PC-3 (cell line): ENCODE results near the gene TMEM59L. TPM values are rescaled to one million over a fixed set of nuclear protein-coding genes. Genes with fewer than 3 reads are reported as not detected.

ENCODE experiments used
- ATAC-seq: fragments of 200-7000 bp; cut with Tn5 transposase; 2 replicates; pipeline ENCODE4 v1.9.1; 2020; ENCODE audit warnings: mild to moderate bottlenecking, moderate library complexity
- BruUV-seq: library from RNA; stranded (reverse); fragments of 400-500 nt; replicated peaks from 2 replicates; lab custom pipeline; 2021; lab: Mats Ljungman, UMichigan
- CTCF ChIA-PET: fragments of 300-600 bp; sonication (Branson Sonifier 250); formaldehyde crosslinking; loops from one replicate; lab custom pipeline; 2022; ENCODE audit warnings: antibody characterized with exemption; lab: Charles Lee
- POLR2A ChIA-PET: fragments of 300-600 bp; sonication (Branson Sonifier 250); formaldehyde crosslinking; loops from one replicate; lab custom pipeline; 2022; ENCODE audit warnings: antibody characterized with exemption; ENCODE audit not compliant: unreplicated experiment; lab: Charles Lee
- DNase-seq: peaks from one replicate; pipeline ENCODE4 v3.0.0-alpha.2; 2015
- H2AFZ ChIP-seq: fragments of 300-600 bp; sonication (generic); 2 replicates; pipeline ENCODE4 v1.6.0; 2016; ENCODE audit warnings: antibody characterized with exemption, low read length
- H3F3A ChIP-seq: fragments of 300-600 bp; sonication (generic); one replicate; pipeline ENCODE4 v1.6.0; 2017; ENCODE audit warnings: antibody characterized with exemption, low read length, control low read depth, mild to moderate bottlenecking; ENCODE audit not compliant: unreplicated experiment
- H3K27ac ChIP-seq: fragments of 300-600 bp; sonication (generic); 2 replicates; pipeline ENCODE4 v1.5.1; 2016; ENCODE audit warnings: mild to moderate bottlenecking, low read length
- H3K27me3 ChIP-seq: fragments of 300-600 bp; sonication (generic); 2 replicates; pipeline ENCODE4 v1.6.1; 2016; ENCODE audit warnings: low read length, mixed read lengths
- H3K36me3 ChIP-seq: fragments of 300-600 bp; sonication (generic); 2 replicates; pipeline ENCODE4 v1.6.1; 2016; ENCODE audit warnings: low read depth, mixed run types, low read length, mixed read lengths
- H3K4me1 ChIP-seq: fragments of 300-600 bp; sonication (generic); 2 replicates; pipeline ENCODE4 v1.5.1; 2016; ENCODE audit warnings: low read length; ENCODE audit not compliant: insufficient read depth
- H3K4me2 ChIP-seq: fragments of 300-600 bp; sonication (generic); 2 replicates; pipeline ENCODE4 v1.6.0; 2016; ENCODE audit warnings: low read length
- H3K4me3 ChIP-seq: fragments of 300-600 bp; sonication (generic); 2 replicates; pipeline ENCODE4 v1.5.1; 2016; ENCODE audit warnings: mild to moderate bottlenecking, low read length, mixed read lengths
- H3K79me2 ChIP-seq: fragments of 300-600 bp; sonication (generic); 2 replicates; pipeline ENCODE4 v1.6.1; 2017; ENCODE audit warnings: low read length, mixed read lengths
- H3K9ac ChIP-seq: fragments of 300-600 bp; sonication (generic); 2 replicates; pipeline ENCODE4 v1.6.0; 2016; ENCODE audit warnings: mild to moderate bottlenecking, low read length
- H3K9me2 ChIP-seq: fragments of 300-600 bp; sonication (generic); replicated peaks from 2 replicates; pipeline ENCODE4 v1.6.1; 2016; ENCODE audit warnings: mixed run types, low read length, mixed read lengths
- H3K9me3 ChIP-seq: fragments of 300-600 bp; sonication (generic); 2 replicates; pipeline ENCODE4 v1.6.1; 2016; ENCODE audit warnings: low read length, mixed read lengths
- H4K20me1 ChIP-seq: fragments of 300-600 bp; sonication (generic); 2 replicates; pipeline ENCODE4 v1.6.1; 2016; ENCODE audit warnings: low read length, mixed read lengths
- EZH2 ChIP-seq: fragments of 300-600 bp; sonication (generic); IDR thresholded peaks from one replicate; pipeline ENCODE4 v1.6.1; 2017; ENCODE audit warnings: antibody characterized with exemption, mild to moderate bottlenecking, low read length; ENCODE audit not compliant: unreplicated experiment
- intact Hi-C: fragments of 100-400 bp; cut with micrococcal nuclease; formaldehyde crosslinking; loops from 2 replicates; pipeline ENCODE4 v1.9.0; 2023
- total RNA-seq: library from RNA; depleted of rRNA; stranded (reverse); fragments of >200 nt; gene quantifications from 2 replicates; pipeline ENCODE4 v1.2.3, GENCODE V29; 2014
- TF ChIP-seq, protein P1 (sequence below): fragments of 300-600 bp; sonication (generic); conservative IDR thresholded peaks from 2 replicates; pipeline ENCODE4 v1.5.1; 2017; ENCODE audit warnings: antibody characterized with exemption, low read depth, mild to moderate bottlenecking, low read length

The TMEM59L gene
- total RNA-seq, 1 experiment from 2014 or later: 0.44 TPM

DNA sequence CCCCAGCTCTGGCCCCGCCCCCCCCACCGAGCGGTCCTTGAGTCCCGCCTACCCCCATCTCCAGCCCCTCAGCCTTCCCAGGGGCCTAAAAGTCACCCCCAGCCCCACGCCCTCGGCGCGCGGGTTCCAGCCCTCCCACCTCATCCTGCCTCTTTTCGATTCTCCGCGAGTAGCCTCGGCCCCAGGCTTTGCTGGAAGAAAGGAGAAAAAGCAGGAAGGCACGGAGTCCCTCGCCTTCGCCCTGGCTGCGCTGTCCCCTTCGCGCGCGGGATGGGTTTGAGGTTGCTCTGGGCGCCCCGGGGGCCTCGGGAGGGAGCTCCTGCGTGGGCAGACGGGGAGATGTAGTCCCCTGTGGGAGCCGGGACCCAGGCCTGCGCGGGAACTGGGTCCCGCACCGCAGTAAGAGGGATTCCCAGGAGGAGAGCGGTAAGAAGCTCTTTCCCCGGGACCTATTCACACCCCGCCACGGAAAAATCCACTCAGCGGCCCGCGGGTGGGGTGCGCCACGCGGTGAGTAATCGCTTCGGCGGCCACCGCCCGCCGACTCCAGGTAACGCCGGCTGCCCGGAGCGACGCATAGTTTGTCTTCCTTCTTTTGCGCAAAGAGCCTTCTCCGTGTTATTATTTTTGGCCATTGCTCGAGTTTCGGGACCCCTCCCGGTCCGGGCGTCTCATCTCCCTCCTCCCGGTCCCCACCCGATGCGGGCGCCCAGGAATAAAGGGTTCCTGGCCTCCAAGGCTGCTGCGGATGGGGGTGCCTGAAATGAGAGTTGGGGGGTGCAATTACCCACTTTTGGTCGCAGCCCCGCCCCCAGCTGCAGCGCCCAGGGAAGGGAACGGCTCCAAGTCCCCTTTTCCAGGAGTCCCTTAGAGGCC lies 5.2 kb upstream of the TMEM59L start:
- H3K4me3 ChIP-seq: no peak overlapping the region
- peak overlapping the region; percentile 51; the same call in 1 of the 2 replicates for H3K4me2 ChIP-seq
- H2AFZ ChIP-seq: no peak overlapping the region
- no peak overlapping the region for H3K9ac ChIP-seq
- no peaks in the 10 kb centered on the region for H3K79me2 ChIP-seq
- CTCF ChIA-PET: no interaction called here
- no TSS peak for BruUV-seq
- peak; percentile 95 for TF ChIP-seq EZH2
- TF ChIP-seq, protein P1, sequence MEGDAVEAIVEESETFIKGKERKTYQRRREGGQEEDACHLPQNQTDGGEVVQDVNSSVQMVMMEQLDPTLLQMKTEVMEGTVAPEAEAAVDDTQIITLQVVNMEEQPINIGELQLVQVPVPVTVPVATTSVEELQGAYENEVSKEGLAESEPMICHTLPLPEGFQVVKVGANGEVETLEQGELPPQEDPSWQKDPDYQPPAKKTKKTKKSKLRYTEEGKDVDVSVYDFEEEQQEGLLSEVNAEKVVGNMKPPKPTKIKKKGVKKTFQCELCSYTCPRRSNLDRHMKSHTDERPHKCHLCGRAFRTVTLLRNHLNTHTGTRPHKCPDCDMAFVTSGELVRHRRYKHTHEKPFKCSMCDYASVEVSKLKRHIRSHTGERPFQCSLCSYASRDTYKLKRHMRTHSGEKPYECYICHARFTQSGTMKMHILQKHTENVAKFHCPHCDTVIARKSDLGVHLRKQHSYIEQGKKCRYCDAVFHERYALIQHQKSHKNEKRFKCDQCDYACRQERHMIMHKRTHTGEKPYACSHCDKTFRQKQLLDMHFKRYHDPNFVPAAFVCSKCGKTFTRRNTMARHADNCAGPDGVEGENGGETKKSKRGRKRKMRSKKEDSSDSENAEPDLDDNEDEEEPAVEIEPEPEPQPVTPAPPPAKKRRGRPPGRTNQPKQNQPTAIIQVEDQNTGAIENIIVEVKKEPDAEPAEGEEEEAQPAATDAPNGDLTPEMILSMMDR: no peak
- no peaks in the 10 kb centered on the region for H3K9me2 ChIP-seq
- intact Hi-C loops: loop anchor here (10.0 kb wide), 1 partner anchor 167 kb away; no protein-coding TSS in a partner anchor
- H3K9me3 ChIP-seq: no peaks in the 10 kb centered on the region
- POLR2A ChIA-PET: no interaction called here
- DNase-seq (no peak), ATAC-seq (no peak)
- H3K27me3 ChIP-seq: peaks cover 76% of the 10 kb centered on the region
- peaks cover 5% of the 10 kb centered on the region for H3F3A ChIP-seq
- H3K27ac ChIP-seq: no peak overlapping the region
- H4K20me1 ChIP-seq: no peaks in the 10 kb centered on the region
- H3K36me3 ChIP-seq: no peaks in the 10 kb centered on the region
- H3K4me1 ChIP-seq: peaks cover 7% of the 10 kb centered on the region; the same call in 1 of the 2 replicates

DNA sequence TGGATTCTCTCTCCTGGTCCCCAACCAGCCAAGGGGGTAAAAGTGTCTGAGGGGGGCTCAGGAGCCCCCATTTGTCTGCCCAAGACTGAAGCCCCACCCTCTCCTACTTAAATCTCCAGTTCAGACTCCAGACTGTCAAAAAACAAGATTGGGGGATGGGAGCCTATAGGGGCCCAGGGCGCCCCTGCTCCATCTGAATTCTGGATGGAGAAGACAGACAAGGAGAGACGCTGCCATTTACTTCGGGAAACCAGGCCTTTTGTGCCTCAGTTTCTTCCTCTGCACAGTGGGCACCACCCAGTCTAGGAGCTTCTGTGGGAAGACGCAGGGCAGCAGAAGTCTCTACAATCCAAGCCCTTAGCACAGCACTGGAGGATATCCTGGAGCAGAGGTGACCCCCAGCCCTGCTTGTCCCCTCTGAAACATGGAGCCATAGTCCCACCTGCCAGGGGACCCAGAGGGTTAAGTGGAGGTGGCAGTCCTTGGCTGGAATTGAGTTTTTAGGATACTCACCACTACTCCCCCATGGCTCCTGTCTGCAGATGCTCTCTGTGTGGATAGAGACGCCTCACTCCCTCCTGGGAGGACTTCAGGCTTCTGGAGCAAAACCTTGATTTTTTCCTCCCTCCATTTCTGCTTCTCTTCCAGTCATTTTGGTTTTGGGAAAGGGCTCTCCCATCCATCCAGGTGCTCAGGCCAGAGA lies 4.4 kb upstream of the TMEM59L start:
- Histone ChIP-seq H3K9me2 (no peaks in the 10 kb centered on the region), H3K27me3 (peaks cover 84% of the 10 kb centered on the region), H3K36me3 (no peaks in the 10 kb centered on the region), H3F3A (peaks cover 5% of the 10 kb centered on the region), H2AFZ (no peak overlapping the region), H3K9ac (no peak overlapping the region), H3K4me2 (no peak overlapping the region), H3K27ac (no peak overlapping the region), H4K20me1 (no peaks in the 10 kb centered on the region), H3K4me3 (no peak overlapping the region), H3K79me2 (no peaks in the 10 kb centered on the region), H3K4me1 (peaks cover 9% of the 10 kb centered on the region; the same call in 1 of the 2 replicates), H3K9me3 (no peaks in the 10 kb centered on the region)
- TF ChIP-seq, protein P1: no peak
- TF ChIP-seq EZH2: peak; percentile 1
- intact Hi-C loops: loop anchor here (10.0 kb wide), 1 partner anchor 167 kb away; no protein-coding TSS in a partner anchor
- no TSS peak for BruUV-seq
- CTCF ChIA-PET: no interaction called here
- POLR2A ChIA-PET: no interaction called here
- ATAC-seq (no peak), DNase-seq (no peak)
